ENCODE measurements around the gene DAB2IP. TPM values are rescaled to one million over a fixed set of nuclear protein-coding genes. Genes with fewer than 3 reads are reported as not detected.

DAB2IP gene
- total and polyA plus RNA-seq, 2 of the 4 experiments (the other 2 are of a cell fraction) = 5.6 to 17.2 TPM

GRCh38 chr9:121670431-121670830 is 19.0 kb downstream of the DAB2IP start:
- Histone ChIP-seq H3K23ac (ENCODE audit: low read depth, low read length) (no peak overlapping the region), H3K9ac (ENCODE audit: low read depth, low read length) (no peak overlapping the region), H3K18ac (ENCODE audit: low read depth, low read length) (no peak overlapping the region), H2BK120ac (ENCODE audit: low read depth, low read length) (no peak overlapping the region), H2AK9ac (replicated peaks; ENCODE audit: low read depth, low read length, poor library complexity) (no peak overlapping the region), H4K5ac (ENCODE audit: low read depth, low read length) (no peak overlapping the region), H3K4ac (ENCODE audit: low read depth, low read length) (no peak overlapping the region), H4K91ac (ENCODE audit: insufficient read depth, low read depth, low read length) (no peak overlapping the region), H3K9me3 (ENCODE audit: control insufficient read depth, insufficient read depth, low read length) (peaks cover 2% of the 10 kb centered on the region), H3K9me1 (ENCODE audit: insufficient read depth, low read length) (peaks cover 15% of the 10 kb centered on the region), H2AK5ac (ENCODE audit: low read depth, low read length) (no peak overlapping the region), H3K27me3 (ENCODE audit: control insufficient read depth, insufficient read depth, low read length) (no peaks in the 10 kb centered on the region), H4K8ac (ENCODE audit: low read depth in 2 of 2, low read length in 2 of 2) (no peak overlapping the region), H3K4me2 (ENCODE audit: low read depth, low read length) (no peak overlapping the region), H3K4me3 (ENCODE audit: insufficient read depth, low read depth, low read length) (no peak overlapping the region), H3K4me1 (ENCODE audit: control insufficient read depth, insufficient read depth, low read length) (peaks cover 12% of the 10 kb centered on the region), H3K36me3 (ENCODE audit: control insufficient read depth, insufficient read depth, low read length) (no peaks in the 10 kb centered on the region), H2AFZ (replicated peaks; ENCODE audit: low read length, poor library complexity) (no peak overlapping the region), H3K14ac (replicated peaks; ENCODE audit: low read depth, low read length) (no peak overlapping the region), H2BK20ac (ENCODE audit: low read depth, low read length) (no peak overlapping the region), H4K20me1 (ENCODE audit: insufficient read depth, low read length) (peaks cover 4% of the 10 kb centered on the region), H2BK5ac (ENCODE audit: low read depth, low read length, poor library complexity, severe bottlenecking) (no peak overlapping the region), H3K79me1 (ENCODE audit: low read depth in 1 of 2, low read length in 2 of 2) (peaks cover 0 to 7% of the 10 kb centered on the region in 2 experiments; a peak in 1 of 4 replicates), H2BK15ac (ENCODE audit: low read depth, low read length) (no peak overlapping the region), H3K56ac (ENCODE audit: extremely low read depth, insufficient read depth, low read length) (no peak overlapping the region), H3K27ac (ENCODE audit: insufficient read depth, low read length) (no peak overlapping the region)
- no TSS peak for BruUV-seq (replicated peaks)
- no peak for TF ChIP-seq MAFK (IDR thresholded peaks at IDR 0.05; ENCODE audit: low read depth, low read length)
- dilution Hi-C loops (cut with HindIII; ENCODE audit: low sequenced_read_pairs, unreplicated experiment) (no loop called here), intact Hi-C loops (cut with micrococcal nuclease) (no loop called here), in situ Hi-C loops (cut with MboI; ENCODE audit: low sequenced_read_pairs) (no loop called here)
- WGBS, 2 experiments (ENCODE audit: extremely low coverage in 2 of 2, insufficient read length in 1 of 2) = 90% methylated on average over 3 of the region's 5 CpGs; no CpG with 5 or more reads in 1 of the 2 experiments
- ChIA-PET CTCF (interaction anchor here (0.7 kb wide), 1 partner anchor 9 kb away, joined by 3 read pairs; no protein-coding TSS in a partner anchor), POLR2A (ENCODE audit: unreplicated experiment) (no interaction called here)
- peak; percentile 54; the same call in 1 of the 2 replicates for ATAC-seq (ENCODE audit: low read depth)
- peak; percentile 75 for DNase-seq
